SU-DHL-6 (cell line): ENCODE data around the gene KLHL40.

Source experiments
- CTCF ChIP-seq: fragments of 200-600 bp; sonication (generic); IDR thresholded peaks from one replicate; pipeline ENCODE4 v1.5.1; 2017; ENCODE audit warnings: antibody characterized with exemption, mild to moderate bottlenecking, low read length, moderate library complexity; ENCODE audit not compliant: insufficient read depth, poor library complexity, severe bottlenecking
- EZH2phosphoT487 ChIP-seq: fragments of 200-600 bp; sonication (generic), shearing (Covaris generic); conservative IDR thresholded peaks from 2 replicates; pipeline ENCODE4 v1.6.1; 2018; ENCODE audit warnings: mild to moderate bottlenecking, antibody characterized with exemption, low read length, moderate library complexity, mixed read lengths

DNA sequence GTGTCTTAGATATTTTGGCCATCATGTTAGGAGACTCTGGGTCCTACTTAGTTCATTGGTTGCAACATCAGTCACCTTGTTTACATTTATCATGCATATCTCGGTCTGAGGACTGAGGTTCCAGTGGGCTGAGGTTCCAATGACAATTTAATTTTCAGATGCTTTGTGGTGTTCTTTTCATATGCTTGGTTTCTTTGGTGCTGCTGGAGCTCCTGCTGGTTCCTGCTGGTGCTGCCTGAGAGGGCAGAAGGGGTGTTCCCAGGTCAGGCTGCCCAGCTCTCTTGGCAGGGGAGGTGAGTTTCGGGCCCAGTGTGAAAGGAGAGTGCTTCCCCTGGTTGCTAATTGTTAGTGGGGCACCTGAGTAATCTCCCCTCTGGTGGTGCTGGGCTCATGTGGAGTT lies 6.9 kb upstream of the KLHL40 start:
- no peak for TF ChIP-seq CTCF
- TF ChIP-seq EZH2phosphoT487, result no peak
